Measurements from ENCODE around the gene GAMT.

GAMT gene

DNA sequence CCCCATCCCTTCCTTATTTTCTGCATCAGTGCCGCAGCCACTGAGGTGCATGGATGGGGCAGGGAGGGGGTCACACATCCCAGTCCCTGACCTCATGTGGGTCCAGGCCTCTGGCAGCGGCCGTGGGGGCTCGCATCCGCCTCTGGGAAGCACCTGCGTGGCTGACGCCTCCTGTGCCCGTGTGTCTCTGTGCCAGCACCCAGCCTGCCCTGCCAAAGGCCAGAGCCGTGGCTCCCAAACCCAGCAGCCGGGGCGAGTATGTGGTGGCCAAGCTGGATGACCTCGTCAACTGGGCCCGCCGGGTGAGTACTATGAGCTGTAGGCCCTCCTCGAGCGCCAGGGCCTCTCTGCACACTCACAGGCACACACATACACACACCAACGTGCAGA, 12.7 kb downstream of the GAMT start:
- H3K9ac ChIP-seq (ENCODE audit: low read depth, low read length, poor library complexity, severe bottlenecking) = no peak overlapping the region

DNA sequence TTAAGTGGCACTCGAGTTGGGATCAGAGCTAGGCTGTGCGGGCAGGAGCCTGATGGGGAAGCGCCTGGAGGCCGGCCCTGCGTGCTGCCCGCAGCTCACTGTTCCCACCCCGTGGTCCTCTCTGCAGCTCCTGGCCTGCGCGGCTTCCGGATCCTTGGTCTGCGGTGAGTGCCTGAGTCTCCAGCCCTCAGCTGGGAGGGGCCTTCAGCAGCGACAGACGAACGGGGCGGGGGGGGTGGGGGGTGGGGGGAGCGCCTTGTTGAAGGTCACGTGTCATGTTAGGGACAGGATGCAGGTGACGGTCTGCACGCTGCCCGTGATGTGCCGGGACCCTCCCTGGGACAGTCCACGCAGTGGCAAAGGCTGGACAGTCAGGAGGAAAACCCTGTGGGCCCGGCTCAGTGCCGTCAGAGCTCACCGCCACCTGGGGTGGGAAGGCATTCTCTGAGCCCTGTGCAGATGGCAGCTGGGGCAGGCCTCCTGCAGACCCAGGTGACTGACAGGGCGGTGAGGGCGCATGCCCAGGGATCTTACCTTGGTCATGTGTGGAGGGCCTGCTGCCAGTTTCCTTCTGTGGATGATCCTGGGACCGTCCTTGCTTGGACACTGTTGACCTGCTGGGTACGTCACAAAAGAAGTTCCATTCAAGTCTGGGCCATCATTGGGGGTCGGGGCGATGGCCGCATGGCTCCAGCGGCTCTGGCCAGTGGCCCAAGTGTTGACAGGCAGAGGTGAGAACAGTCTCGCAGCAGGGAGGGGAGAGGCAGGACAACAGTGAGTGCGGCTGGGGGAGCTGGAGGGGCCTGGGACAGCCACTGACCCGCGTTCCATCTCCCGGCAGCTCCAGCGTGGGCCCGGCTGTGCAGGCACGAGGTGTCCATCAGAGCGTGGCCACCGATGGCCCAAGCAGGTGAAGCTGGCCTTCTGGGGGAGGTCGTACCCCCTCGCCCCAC, 13.4 kb downstream of the GAMT start:
- Histone ChIP-seq H3K9me2 (replicated peaks; ENCODE audit: low read depth, low read length) (no peaks in the 10 kb centered on the region), H4K20me1 (ENCODE audit: insufficient read depth, low read length, poor library complexity, severe bottlenecking) (peaks cover 4% of the 10 kb centered on the region), H3K27me3 (ENCODE audit: insufficient read depth, low read length, poor library complexity, severe bottlenecking) (no peaks in the 10 kb centered on the region), H3K9ac (ENCODE audit: low read depth, low read length, poor library complexity, severe bottlenecking) (no peak overlapping the region), H3K36me3 (ENCODE audit: insufficient read depth, low read length) (peaks cover 11% of the 10 kb centered on the region; the same call in 1 of the 2 replicates), H3K9me3 (ENCODE audit: insufficient read depth, low read depth, low read length) (no peaks in the 10 kb centered on the region), H3K4me1 (ENCODE audit: insufficient read depth, low read length, poor library complexity, severe bottlenecking) (peaks cover 5% of the 10 kb centered on the region), H3F3A (ENCODE audit: low read depth) (no peaks in the 10 kb centered on the region), H3K4me3 (ENCODE audit: low read length, poor library complexity, severe bottlenecking) (no peak overlapping the region), H2AFZ (ENCODE audit: low read length) (no peak overlapping the region), H3K4me2 (ENCODE audit: low read depth, low read length, poor library complexity, severe bottlenecking) (no peak overlapping the region), H3K79me2 (ENCODE audit: insufficient read depth, low read length) (peaks cover 24% of the 10 kb centered on the region)
- TF ChIP-seq EZH2phosphoT487 (IDR thresholded peaks at IDR 0.05; ENCODE audit: borderline replicate concordance) = no peak
- TF ChIP-seq, protein P1, sequence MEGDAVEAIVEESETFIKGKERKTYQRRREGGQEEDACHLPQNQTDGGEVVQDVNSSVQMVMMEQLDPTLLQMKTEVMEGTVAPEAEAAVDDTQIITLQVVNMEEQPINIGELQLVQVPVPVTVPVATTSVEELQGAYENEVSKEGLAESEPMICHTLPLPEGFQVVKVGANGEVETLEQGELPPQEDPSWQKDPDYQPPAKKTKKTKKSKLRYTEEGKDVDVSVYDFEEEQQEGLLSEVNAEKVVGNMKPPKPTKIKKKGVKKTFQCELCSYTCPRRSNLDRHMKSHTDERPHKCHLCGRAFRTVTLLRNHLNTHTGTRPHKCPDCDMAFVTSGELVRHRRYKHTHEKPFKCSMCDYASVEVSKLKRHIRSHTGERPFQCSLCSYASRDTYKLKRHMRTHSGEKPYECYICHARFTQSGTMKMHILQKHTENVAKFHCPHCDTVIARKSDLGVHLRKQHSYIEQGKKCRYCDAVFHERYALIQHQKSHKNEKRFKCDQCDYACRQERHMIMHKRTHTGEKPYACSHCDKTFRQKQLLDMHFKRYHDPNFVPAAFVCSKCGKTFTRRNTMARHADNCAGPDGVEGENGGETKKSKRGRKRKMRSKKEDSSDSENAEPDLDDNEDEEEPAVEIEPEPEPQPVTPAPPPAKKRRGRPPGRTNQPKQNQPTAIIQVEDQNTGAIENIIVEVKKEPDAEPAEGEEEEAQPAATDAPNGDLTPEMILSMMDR (conservative IDR thresholded peaks at IDR 0.05; ENCODE audit: low read length) = no peak

More for the DNA sequence above, 12.7 kb downstream of the GAMT start:
- Histone ChIP-seq H3K36me3 (ENCODE audit: insufficient read depth, low read length) (peaks cover 11% of the 10 kb centered on the region; the same call in 1 of the 2 replicates), H3K9me3 (ENCODE audit: insufficient read depth, low read depth, low read length) (no peaks in the 10 kb centered on the region), H3K79me2 (ENCODE audit: insufficient read depth, low read length) (peaks cover 24% of the 10 kb centered on the region), H3K4me2 (ENCODE audit: low read depth, low read length, poor library complexity, severe bottlenecking) (no peak overlapping the region), H3K27me3 (ENCODE audit: insufficient read depth, low read length, poor library complexity, severe bottlenecking) (no peaks in the 10 kb centered on the region), H3F3A (ENCODE audit: low read depth) (no peaks in the 10 kb centered on the region), H4K20me1 (ENCODE audit: insufficient read depth, low read length, poor library complexity, severe bottlenecking) (peaks cover 4% of the 10 kb centered on the region), H3K4me3 (ENCODE audit: low read length, poor library complexity, severe bottlenecking) (no peak overlapping the region), H2AFZ (ENCODE audit: low read length) (no peak overlapping the region), H3K4me1 (ENCODE audit: insufficient read depth, low read length, poor library complexity, severe bottlenecking) (peaks cover 5% of the 10 kb centered on the region), H3K9me2 (replicated peaks; ENCODE audit: low read depth, low read length) (no peaks in the 10 kb centered on the region)
- no peak for TF ChIP-seq EZH2phosphoT487 (IDR thresholded peaks at IDR 0.05; ENCODE audit: borderline replicate concordance)
- TF ChIP-seq, protein P1 (conservative IDR thresholded peaks at IDR 0.05; ENCODE audit: low read length) = no peak

DNA sequence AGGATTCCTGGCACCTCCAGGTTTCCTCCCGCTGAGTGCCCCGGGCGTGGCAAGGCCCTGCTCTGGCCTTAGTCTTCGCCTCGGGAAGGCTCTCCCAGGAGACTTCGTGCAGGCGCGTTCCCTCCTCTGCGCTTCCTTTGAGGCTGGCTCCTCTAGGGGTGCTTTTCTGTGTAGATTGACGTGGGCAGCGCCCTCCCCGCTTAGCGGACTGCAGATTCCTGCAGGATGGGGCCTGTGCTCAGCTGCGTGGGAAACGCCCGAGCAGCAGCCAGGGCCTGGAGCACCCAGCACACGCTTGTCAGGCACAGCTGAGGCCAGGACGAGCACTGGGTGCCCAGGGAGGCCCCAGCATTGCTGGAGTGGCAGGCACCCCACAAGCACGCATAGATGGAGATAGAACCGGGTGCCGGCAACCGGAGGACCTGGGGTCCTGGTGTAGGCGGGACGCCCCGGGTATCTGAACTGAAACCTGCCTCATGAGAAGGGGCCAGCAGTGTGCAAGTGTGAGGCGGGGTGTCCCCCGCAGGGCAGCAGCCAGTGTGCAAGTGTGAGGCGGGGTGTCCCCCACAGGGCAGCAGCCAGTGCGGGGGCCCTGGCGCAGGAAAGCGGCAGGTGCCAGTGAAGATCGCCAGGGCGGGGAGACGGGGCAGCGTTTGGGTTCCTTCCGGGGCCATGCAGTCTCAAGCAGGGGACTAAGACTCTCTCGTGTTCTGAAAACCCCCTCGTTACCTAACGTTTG, 14.2 kb downstream of the GAMT start:
- H3K36me3 ChIP-seq (ENCODE audit: insufficient read depth, low read length) = peaks cover 7% of the 10 kb centered on the region; the same call in 1 of the 2 replicates
- H3K9ac ChIP-seq (ENCODE audit: low read depth, low read length, poor library complexity, severe bottlenecking) = no peak overlapping the region

More for the DNA sequence above, 14.2 kb downstream of the GAMT start:
- peaks cover 24% of the 10 kb centered on the region for H3K79me2 ChIP-seq (ENCODE audit: insufficient read depth, low read length)
- peaks cover 5% of the 10 kb centered on the region for H3K4me1 ChIP-seq (ENCODE audit: insufficient read depth, low read length, poor library complexity, severe bottlenecking)
- H3K9me3 ChIP-seq (ENCODE audit: insufficient read depth, low read depth, low read length) = no peaks in the 10 kb centered on the region
- no peak overlapping the region for H2AFZ ChIP-seq (ENCODE audit: low read length)
- no peak for TF ChIP-seq EZH2phosphoT487 (IDR thresholded peaks at IDR 0.05; ENCODE audit: borderline replicate concordance)
- TF ChIP-seq, protein P1 (conservative IDR thresholded peaks at IDR 0.05; ENCODE audit: low read length) = no peak
- H3K27me3 ChIP-seq (ENCODE audit: insufficient read depth, low read length, poor library complexity, severe bottlenecking) = no peaks in the 10 kb centered on the region
- H3K4me2 ChIP-seq (ENCODE audit: low read depth, low read length, poor library complexity, severe bottlenecking) = no peak overlapping the region
- H3K9me2 ChIP-seq (replicated peaks; ENCODE audit: low read depth, low read length) = no peaks in the 10 kb centered on the region
- peaks cover 4% of the 10 kb centered on the region for H4K20me1 ChIP-seq (ENCODE audit: insufficient read depth, low read length, poor library complexity, severe bottlenecking)
- H3K4me3 ChIP-seq (ENCODE audit: low read length, poor library complexity, severe bottlenecking) = no peak overlapping the region
- no peaks in the 10 kb centered on the region for H3F3A ChIP-seq (ENCODE audit: low read depth)
